Spleen (tissue), 11 donors: ENCODE measurements around the gene CCL3. TPM values are rescaled to one million over a fixed set of nuclear protein-coding genes. Genes with fewer than 3 reads are reported as not detected.

Experiments used
- DNase-seq: peaks from one replicate; pipeline ENCODE4 v3.0.0-alpha.2; 2020
- H3K27ac ChIP-seq, 8 donors: fragments of 200-600 bp; sonication (generic) in 7 of 8; 1 replicate in 4 of 8; 2 replicates in 4 of 8; pipeline versions ENCODE4 v1.5.0 to v1.8.0; 2016 to 2021; ENCODE audit warnings: inconsistent platforms in 4 of 8, mild to moderate bottlenecking in 4 of 8, moderate library complexity in 1 of 8
- H3K27me3 ChIP-seq, 7 donors: fragments of 200-600 bp; sonication (generic) in 6 of 7; replicated peaks in 1 of 7; 1 replicate in 4 of 7; 2 replicates in 3 of 7; pipeline versions ENCODE4 v1.5.0 to v1.8.0; 2016 to 2021; ENCODE audit warnings: inconsistent platforms in 3 of 7, mild to moderate bottlenecking in 1 of 7
- H3K36me3 ChIP-seq, 6 donors: fragments of 200-600 bp; sonication (generic) in 5 of 6; 1 replicate in 4 of 6; 2 replicates in 2 of 6; pipeline versions ENCODE4 v1.5.0 to v1.8.0; 2016 to 2021; ENCODE audit warnings: inconsistent platforms in 2 of 6
- H3K4me1 ChIP-seq, 6 donors: fragments of 200-600 bp; sonication (generic) in 5 of 6; 1 replicate in 3 of 6; 2 replicates in 3 of 6; pipeline versions ENCODE4 v1.5.0 to v1.8.0; 2016 to 2021; ENCODE audit warnings: inconsistent platforms in 3 of 6
- H3K4me3 ChIP-seq, 8 donors: fragments of 200-600 bp; sonication (generic) in 7 of 8; 1 replicate in 4 of 8; 2 replicates in 4 of 8; pipeline versions ENCODE4 v1.5.0 to v1.8.0; 2016 to 2021; ENCODE audit warnings: inconsistent platforms in 4 of 8, mild to moderate bottlenecking in 4 of 8, moderate library complexity in 2 of 8
- H3K9me3 ChIP-seq, 8 donors: fragments of 200-600 bp; sonication (generic) in 7 of 8; 1 replicate in 4 of 8; 2 replicates in 4 of 8; pipeline versions ENCODE4 v1.5.0 to v1.8.0; 2016 to 2021; ENCODE audit warnings: inconsistent platforms in 4 of 8
- CTCF ChIP-seq, 11 experiments: fragments of 200-600 bp in 7 of 11; fragments of 450-650 bp in 4 of 11; sonication (generic) in 4 of 11; IDR thresholded peaks in 8 of 11; conservative IDR thresholded peaks in 3 of 11; 1 replicate in 7 of 11; 2 replicates in 4 of 11; pipeline versions ENCODE4 v1.4.0 to v1.8.0; 2016 to 2021; ENCODE audit warnings: antibody characterized with exemption in 11 of 11, inconsistent platforms in 4 of 11, mild to moderate bottlenecking in 1 of 11
- POLR2A ChIP-seq, 3 donors: fragments of 450-650 bp; IDR thresholded peaks; one replicate each; pipeline ENCODE4 v1.5.1; 2017; ENCODE audit warnings: antibody characterized with exemption in 3 of 3, mild to moderate bottlenecking in 1 of 3
- POLR2AphosphoS5 ChIP-seq, 3 donors: sonication (generic); formaldehyde crosslinking; IDR thresholded peaks; one replicate each; pipeline ENCODE4 v1.5.1; 2017; ENCODE audit warnings: antibody characterized with exemption in 3 of 3
- WGBS, 5 donors: extraction: QIAGEN DNeasy Blood & Tissue Kit in 3 of 5; methylation state at CpG; one replicate each; pipeline versions ENCODE4 v1.1.5 to v1.1.7; 2013 to 2018; 5-methylcytosine and 5-hydroxymethylcytosine counted together
- intact Hi-C: fragments of 100-400 bp; cut with DNase I; formaldehyde crosslinking; loops from one replicate; pipeline ENCODE4 v1.15.0; 2023; ENCODE audit warnings: low total_unique reads
- polyA plus RNA-seq, 3 donors: library from polyadenylated mRNA; stranded (reverse); fragments of 200-250 nt; gene quantifications; one replicate each; pipeline ENCODE4 v1.2.1, GENCODE V29; 2013
- total RNA-seq, 7 donors: library from RNA; depleted of rRNA in 3 of 7; stranded (reverse); fragments of >200 nt in 3 of 7; fragmentation: NEBNext Ultra II Directional in 4 of 7; extraction: Animal tissue kit (Norgen Biotek cat#: 25700) in 4 of 7; gene quantifications; one replicate each; pipeline versions ENCODE4 v1.1.0 to v1.2.1, GENCODE V29; 2016 to 2021
- donor health status: healthy with polysubstance abuse.
- donor health status: DM: no; HTN: no; CAD: no; lungs with moderate emphysema.
- donor health status: DM: no; HTN: no; CAD: no.
- donor health status: Bipolar disorder and iron deficiency.
- donor health status: healthy.
- donor health status: DM: no; HTN: no; CAD: no.
- donor health status: DM: yes; HTN: yes; CAD: no.

CCL3 gene
- total and polyA plus RNA-seq, 10 donors = 10.7 to 85.9 (median 23.1) TPM

GRCh38 chr17:36059406-36059805 lies 30.5 kb downstream of the CCL3 start:
- H3K27me3 ChIP-seq = no peaks in the 10 kb centered on the region
- intact Hi-C loops = no loop called here
- TF ChIP-seq POLR2AphosphoS5 (IDR thresholded peaks at IDR 0.05) (no peak), CTCF (IDR thresholded peaks at IDR 0.05 in 8 of 11, conservative IDR thresholded peaks at IDR 0.05 in 3 of 11) (no peak), POLR2A (IDR thresholded peaks at IDR 0.05) (no peak)

GRCh38 chr17:36057911-36058310 lies 32.0 kb downstream of the CCL3 start:
- DNase-seq = no peak
- H3K36me3 ChIP-seq = no peaks in the 10 kb centered on the region
- H3K4me3 ChIP-seq = no peak overlapping the region
- H3K4me1 ChIP-seq = no peaks in the 10 kb centered on the region
- H3K27ac ChIP-seq = no peak overlapping the region
- H3K27me3 ChIP-seq = no peaks in the 10 kb centered on the region
- H3K9me3 ChIP-seq = no peaks in the 10 kb centered on the region
- TF ChIP-seq POLR2A (IDR thresholded peaks at IDR 0.05) (no peak), POLR2AphosphoS5 (IDR thresholded peaks at IDR 0.05) (no peak), CTCF (IDR thresholded peaks at IDR 0.05 in 8 of 11, conservative IDR thresholded peaks at IDR 0.05 in 3 of 11) (no peak)
- intact Hi-C loops = no loop called here

More at GRCh38 chr17:36059406-36059805, 30.5 kb downstream of the CCL3 start:
- no peak for DNase-seq
- no peaks in the 10 kb centered on the region for H3K4me1 ChIP-seq
- H3K4me3 ChIP-seq = no peak overlapping the region
- no peaks in the 10 kb centered on the region for H3K9me3 ChIP-seq
- no peak overlapping the region for H3K27ac ChIP-seq
- H3K36me3 ChIP-seq = no peaks in the 10 kb centered on the region
- WGBS, 5 donors = 69 to 89% (median 76%) methylated on average over 7 of the region's 7 CpGs

DNA sequence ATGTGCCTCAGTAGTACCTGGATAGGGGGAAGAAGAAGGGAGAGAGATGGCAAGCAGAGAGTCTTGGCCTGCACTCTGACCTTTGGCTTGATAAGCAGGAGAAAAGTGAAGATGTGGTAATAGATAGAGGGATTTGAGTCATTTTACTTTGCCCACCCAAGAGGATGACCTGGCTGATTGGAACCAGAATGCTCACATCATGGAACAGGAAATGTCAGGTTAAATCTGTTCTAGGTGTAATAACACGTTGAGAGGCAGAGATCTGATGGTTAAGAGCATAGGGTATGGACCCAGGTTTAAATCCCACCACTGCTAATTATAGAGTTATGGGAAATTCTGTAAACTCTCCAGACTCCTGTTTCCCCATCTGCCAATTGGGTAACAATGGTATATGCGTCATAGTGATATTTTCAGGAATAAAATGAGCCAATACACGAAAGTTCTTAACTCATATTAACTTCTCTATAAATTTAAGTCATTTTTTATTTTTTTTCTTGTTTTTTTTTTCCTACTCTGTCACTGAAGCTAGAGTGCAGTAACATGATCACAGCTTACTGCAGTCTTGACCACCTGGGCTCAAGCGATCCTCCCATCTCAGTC lies 33.9 kb downstream of the CCL3 start:
- H3K36me3 ChIP-seq = no peaks in the 10 kb centered on the region
- no peaks in the 10 kb centered on the region for H3K4me1 ChIP-seq
- H3K4me3 ChIP-seq = no peak overlapping the region
- no peaks in the 10 kb centered on the region for H3K27me3 ChIP-seq
- intact Hi-C loops = no loop called here
- H3K9me3 ChIP-seq = peaks cover 0 to 16% (median 10%) of the 10 kb centered on the region in 8 donors
- WGBS, 5 donors = 71 to 84% (median 81%) methylated on average over 4 of the region's 4 CpGs
- no peak overlapping the region for H3K27ac ChIP-seq
- DNase-seq = no peak
- TF ChIP-seq CTCF (IDR thresholded peaks at IDR 0.05 in 8 of 11, conservative IDR thresholded peaks at IDR 0.05 in 3 of 11) (no peak), POLR2A (IDR thresholded peaks at IDR 0.05) (no peak), POLR2AphosphoS5 (IDR thresholded peaks at IDR 0.05) (no peak)

- Histone ChIP-seq H3K27ac (no peak overlapping the region), H3K4me3 (no peak overlapping the region), H3K27me3 (no peaks in the 10 kb centered on the region), H3K4me1 (no peaks in the 10 kb centered on the region), H3K9me3 (peaks cover 0 to 23% (median 17%) of the 10 kb centered on the region in 8 donors), H3K36me3 (no peaks in the 10 kb centered on the region)
- WGBS, 5 donors = 80 to 93% (median 85%) methylated on average over 2 of the region's 2 CpGs
- DNase-seq = no peak
- intact Hi-C loops = no loop called here
- no peak for TF ChIP-seq POLR2A (IDR thresholded peaks at IDR 0.05)
- TF ChIP-seq POLR2AphosphoS5 (IDR thresholded peaks at IDR 0.05) = no peak
- no peak for TF ChIP-seq CTCF (IDR thresholded peaks at IDR 0.05 in 8 of 11, conservative IDR thresholded peaks at IDR 0.05 in 3 of 11)
These were observed 34.8 kb downstream of the CCL3 start for GRCh38 chr17:36055171-36055570.
